Neuronal stem cell (in vitro differentiated cells): ENCODE measurements around the gene SMPD2.
"Not testable (repeated sequence)": the region's sequence is repeated elsewhere in the genome, so short reads cannot be mapped to it uniquely, and the experiment has no call there.

ENCODE experiments used
- DNase-seq: peaks from one replicate; pipeline ENCODE4 v3.0.0-alpha.2; 2013; ENCODE audit warnings: low spot score
- H2AFZ ChIP-seq: one replicate; pipeline ENCODE4 v1.6.1; 2013; ENCODE audit warnings: mild to moderate bottlenecking, low read length, inconsistent platforms
- H2AK5ac ChIP-seq: 2 replicates; pipeline ENCODE4 v1.6.1; 2013; ENCODE audit warnings: low read depth, mild to moderate bottlenecking, inconsistent platforms, low read length, moderate library complexity, mixed read lengths
- H2BK120ac ChIP-seq: 2 replicates; pipeline ENCODE4 v1.6.1; 2013; ENCODE audit warnings: low read depth, mild to moderate bottlenecking, inconsistent platforms, low read length, moderate library complexity, mixed read lengths
- H2BK12ac ChIP-seq: one replicate; pipeline ENCODE4 v1.6.1; 2013; ENCODE audit warnings: low read length, inconsistent platforms
- H2BK15ac ChIP-seq: 2 replicates; pipeline ENCODE4 v1.6.1; 2013; ENCODE audit warnings: mild to moderate bottlenecking, low read length, inconsistent platforms, mixed read lengths
- H2BK5ac ChIP-seq: one replicate; pipeline ENCODE4 v1.6.1; 2013; ENCODE audit warnings: inconsistent platforms, mild to moderate bottlenecking, low read length, moderate library complexity
- H3K14ac ChIP-seq: one replicate; pipeline ENCODE4 v1.6.1; 2013; ENCODE audit warnings: low read length, inconsistent platforms
- H3K18ac ChIP-seq: 2 replicates; pipeline ENCODE4 v1.6.1; 2013; ENCODE audit warnings: low read length, inconsistent platforms
- H3K23ac ChIP-seq: 2 replicates; pipeline ENCODE4 v1.6.1; 2013; ENCODE audit warnings: low read depth, mild to moderate bottlenecking, mixed read lengths, low read length, inconsistent platforms; ENCODE audit not compliant: poor library complexity
- H3K27ac ChIP-seq: replicated peaks from 3 replicates; pipeline ENCODE4 v1.5.1; 2013; ENCODE audit warnings: low read length, inconsistent platforms
- H3K27me3 ChIP-seq, 3 experiments: 2 replicates each; pipeline ENCODE4 v1.6.1; 2013; ENCODE audit warnings: low read length in 3 of 3, mild to moderate bottlenecking in 2 of 3, inconsistent platforms in 1 of 3, low read depth in 1 of 3, mixed read lengths in 1 of 3, moderate library complexity in 1 of 3; ENCODE audit not compliant: control insufficient read depth in 3 of 3, insufficient read depth in 3 of 3
- H3K36me3 ChIP-seq, 2 donors: replicated peaks in 1 of 2; 2 replicates each; pipeline ENCODE4 v1.6.1; 2013; ENCODE audit warnings: low read length in 2 of 2; ENCODE audit not compliant: control insufficient read depth in 2 of 2, insufficient read depth in 2 of 2
- H3K4ac ChIP-seq: 2 replicates; pipeline ENCODE4 v1.6.1; 2013; ENCODE audit warnings: inconsistent platforms, mild to moderate bottlenecking, low read length, moderate library complexity
- H3K4me1 ChIP-seq, 2 donors: 1 replicate in 1 of 2; 2 replicates in 1 of 2; pipeline ENCODE4 v1.6.1; 2013; ENCODE audit warnings: low read length in 2 of 2, low read depth in 1 of 2; ENCODE audit not compliant: control insufficient read depth in 2 of 2, insufficient read depth in 1 of 2
- H3K4me2 ChIP-seq: one replicate; pipeline ENCODE4 v1.6.1; 2013; ENCODE audit warnings: mild to moderate bottlenecking, low read length, inconsistent platforms; ENCODE audit not compliant: insufficient read depth, poor library complexity, severe bottlenecking
- H3K4me3 ChIP-seq, 2 donors: 2 replicates each; pipeline ENCODE4 v1.5.1; 2013; ENCODE audit warnings: low read length in 2 of 2, mild to moderate bottlenecking in 2 of 2, inconsistent platforms in 1 of 2, moderate library complexity in 1 of 2
- H3K79me1 ChIP-seq: one replicate; pipeline ENCODE4 v1.6.1; 2013; ENCODE audit warnings: low read depth, mild to moderate bottlenecking, inconsistent platforms, low read length, moderate library complexity
- H3K9ac ChIP-seq: one replicate; pipeline ENCODE4 v1.6.1; 2013; ENCODE audit warnings: mild to moderate bottlenecking, low read depth, low read length, inconsistent platforms; ENCODE audit not compliant: poor library complexity
- H3K9me3 ChIP-seq, 2 donors: replicated peaks in 1 of 2; 2 replicates each; pipeline versions ENCODE3 to v1.6.1; 2013; ENCODE audit warnings: low read length in 2 of 2, mild to moderate bottlenecking in 2 of 2, inconsistent platforms in 1 of 2, low read depth in 1 of 2, mixed read lengths in 1 of 2, moderate library complexity in 1 of 2; ENCODE audit not compliant: control insufficient read depth in 2 of 2, insufficient read depth in 1 of 2
- H4K8ac ChIP-seq: one replicate; pipeline ENCODE4 v1.6.1; 2013; ENCODE audit warnings: low read depth, mild to moderate bottlenecking, inconsistent platforms, low read length, moderate library complexity
- H4K91ac ChIP-seq: one replicate; pipeline ENCODE4 v1.6.1; 2013; ENCODE audit warnings: low read length, low read depth, mild to moderate bottlenecking, inconsistent platforms; ENCODE audit not compliant: poor library complexity
- WGBS, 2 donors: extraction: QIAGEN DNeasy Blood & Tissue Kit; methylation state at CpG; one replicate each; pipeline ENCODE4 v1.1.7; 2013; ENCODE audit warnings: missing lambda C conversion rate in 2 of 2, mixed read lengths in 1 of 2; ENCODE audit not compliant: insufficient read length in 2 of 2, insufficient replicate concordance in 1 of 2; ENCODE audit errors: extremely low coverage in 2 of 2; 5-methylcytosine and 5-hydroxymethylcytosine counted together

SMPD2 gene

DNA sequence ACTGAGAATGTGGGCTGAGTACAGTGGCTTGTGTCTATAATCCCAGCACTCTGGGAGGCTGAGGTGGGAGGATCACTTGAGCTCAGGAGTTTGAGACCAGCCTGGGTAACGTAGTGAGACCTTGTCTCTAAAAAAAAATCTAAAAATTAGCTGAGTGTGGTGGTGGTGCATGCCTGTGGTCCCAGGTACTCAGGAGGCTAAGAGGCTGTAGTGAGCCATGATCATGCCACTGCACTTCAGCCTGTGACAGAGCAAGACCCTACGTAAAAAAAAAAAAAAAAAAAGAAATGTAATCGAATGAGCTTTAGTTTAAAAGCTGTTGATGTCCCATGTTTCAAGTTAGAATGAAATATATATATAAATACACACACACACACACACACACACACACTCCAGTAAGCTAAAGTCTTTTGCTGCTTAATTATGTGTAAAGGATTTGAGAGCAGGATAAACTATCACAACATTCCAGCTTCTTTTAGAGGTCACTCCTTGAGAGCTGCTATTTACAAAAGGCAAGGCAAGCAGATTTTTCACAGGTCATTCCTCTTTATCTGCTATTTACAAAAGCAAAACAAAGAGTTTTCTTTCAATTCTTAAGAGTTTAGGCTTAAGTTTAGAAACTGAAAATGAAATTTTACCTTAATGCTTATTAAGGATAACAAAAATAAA is 19.8 kb downstream of the SMPD2 start:
- Histone ChIP-seq H3K23ac (no peak overlapping the region), H3K14ac (no peak overlapping the region), H3K27ac (no peak overlapping the region), H3K4me3 (no peak overlapping the region), H3K4ac (no peak overlapping the region), H2BK5ac (no peak overlapping the region), H3K18ac (no peak overlapping the region), H2BK15ac (no peak overlapping the region), H4K8ac (no peak overlapping the region), H3K9ac (no peak overlapping the region), H4K91ac (no peak overlapping the region), H3K36me3 (peaks cover 4 to 42% of the 10 kb centered on the region in 2 donors), H3K79me1 (no peaks in the 10 kb centered on the region), H2BK120ac (no peak overlapping the region), H3K4me2 (no peak overlapping the region), H3K9me3 (peaks cover 0 to 3% of the 10 kb centered on the region in 2 donors), H3K4me1 (peaks cover 3 to 7% of the 10 kb centered on the region in 2 donors), H3K27me3 (no peaks in the 10 kb centered on the region), H2BK12ac (no peak overlapping the region), H2AFZ (no peak overlapping the region), H2AK5ac (no peak overlapping the region)
- WGBS, 2 donors: no CpG with 5 or more reads among the region's 3 CpGs
- DNase-seq: no peak

DNA sequence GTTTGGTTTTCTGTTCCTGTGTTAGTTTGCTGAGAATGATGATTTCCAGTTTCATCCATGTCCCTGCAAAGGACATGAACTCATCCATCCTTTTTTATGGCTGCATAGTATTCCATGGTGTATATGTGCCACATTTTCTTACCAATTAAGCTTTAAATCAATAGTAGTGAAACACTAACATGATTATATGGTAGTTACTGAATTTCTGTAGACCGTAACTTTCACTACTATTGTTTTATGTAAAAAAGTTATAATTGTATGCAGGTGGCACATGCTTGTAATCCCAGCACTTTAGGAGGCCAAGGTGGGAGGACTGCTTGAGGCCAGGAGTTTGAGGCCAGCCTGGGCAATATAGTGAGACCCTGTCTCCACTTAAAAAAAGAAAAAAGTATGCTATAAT is 20.7 kb downstream of the SMPD2 start:
- not testable (repeated sequence) for H2BK5ac ChIP-seq, H3K4me2 ChIP-seq, H2BK120ac ChIP-seq, H2BK12ac ChIP-seq, DNase-seq, H3K14ac ChIP-seq, H3K79me1 ChIP-seq, H4K91ac ChIP-seq, H3K9ac ChIP-seq, H3K9me3 ChIP-seq, H2AFZ ChIP-seq, H3K18ac ChIP-seq, H3K23ac ChIP-seq, H3K4ac ChIP-seq, H3K4me1 ChIP-seq, H2BK15ac ChIP-seq, H4K8ac ChIP-seq, H3K27me3 ChIP-seq, H3K27ac ChIP-seq, H2AK5ac ChIP-seq, H3K4me3 ChIP-seq
- H3K36me3 ChIP-seq: peaks cover 11 to 52% of the 10 kb centered on the region in 2 donors
- no CpG with 5 or more reads among the region's 1 CpG for WGBS, 2 donors

DNA sequence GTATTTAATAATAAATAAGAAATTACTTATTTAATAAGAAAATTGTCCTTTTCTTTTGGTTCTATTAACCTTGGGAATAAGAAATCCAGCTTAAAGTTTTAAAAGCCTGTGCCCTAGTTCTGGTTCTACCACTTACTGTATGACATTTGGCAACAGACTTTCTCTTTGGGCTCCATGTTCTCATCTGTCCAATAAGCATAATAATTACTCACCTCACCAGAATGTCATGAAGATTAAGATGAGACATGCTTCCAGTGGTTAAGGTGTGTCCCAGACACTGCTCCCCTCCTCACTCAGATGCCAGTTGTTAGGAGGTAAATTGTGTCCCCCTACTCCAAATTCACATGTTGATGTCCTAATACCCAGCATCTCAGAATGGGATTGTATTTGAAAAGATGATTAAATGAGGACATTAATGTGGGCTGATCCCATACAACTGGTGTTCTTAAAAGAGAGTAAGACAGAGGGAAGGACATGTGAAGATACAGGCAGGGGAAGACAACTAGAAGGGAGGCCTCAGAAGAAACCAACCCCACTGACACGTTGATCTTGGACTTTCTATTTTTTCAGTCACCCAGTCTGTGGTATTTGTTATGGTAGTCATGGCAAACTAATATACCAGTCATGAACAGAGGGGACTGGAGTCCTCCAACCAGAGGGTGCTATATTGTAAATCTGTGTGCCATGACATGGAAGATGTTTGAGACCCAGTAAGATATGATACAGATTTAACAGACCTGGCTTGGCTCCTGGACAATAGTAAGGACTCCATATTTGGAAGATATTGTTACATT is 21.4 kb downstream of the SMPD2 start:
- no peak overlapping the region for H3K4me2 ChIP-seq
- H2BK15ac ChIP-seq: no peak overlapping the region
- no peak overlapping the region for H2BK12ac ChIP-seq
- no peak overlapping the region for H3K9ac ChIP-seq
- peaks cover 0 to 3% of the 10 kb centered on the region in 2 donors for H3K9me3 ChIP-seq
- H4K91ac ChIP-seq: no peak overlapping the region
- H2BK5ac ChIP-seq: no peak overlapping the region
- no peak overlapping the region for H3K23ac ChIP-seq
- H3K27ac ChIP-seq: no peak overlapping the region
- no CpG with 5 or more reads among the region's 1 CpG for WGBS, 2 donors
- peaks cover 14 to 59% of the 10 kb centered on the region in 2 donors for H3K36me3 ChIP-seq
- H3K14ac ChIP-seq: no peak overlapping the region
- H2AFZ ChIP-seq: no peak overlapping the region
- no peak for DNase-seq
- no peak overlapping the region for H3K18ac ChIP-seq
- peaks cover 2 to 3% of the 10 kb centered on the region in 2 donors for H3K4me1 ChIP-seq
- no peak overlapping the region for H3K4ac ChIP-seq
- H2AK5ac ChIP-seq: no peak overlapping the region
- no peaks in the 10 kb centered on the region for H3K79me1 ChIP-seq
- H3K4me3 ChIP-seq: no peak overlapping the region
- no peak overlapping the region for H4K8ac ChIP-seq
- H2BK120ac ChIP-seq: no peak overlapping the region
- no peaks in the 10 kb centered on the region for H3K27me3 ChIP-seq

DNA sequence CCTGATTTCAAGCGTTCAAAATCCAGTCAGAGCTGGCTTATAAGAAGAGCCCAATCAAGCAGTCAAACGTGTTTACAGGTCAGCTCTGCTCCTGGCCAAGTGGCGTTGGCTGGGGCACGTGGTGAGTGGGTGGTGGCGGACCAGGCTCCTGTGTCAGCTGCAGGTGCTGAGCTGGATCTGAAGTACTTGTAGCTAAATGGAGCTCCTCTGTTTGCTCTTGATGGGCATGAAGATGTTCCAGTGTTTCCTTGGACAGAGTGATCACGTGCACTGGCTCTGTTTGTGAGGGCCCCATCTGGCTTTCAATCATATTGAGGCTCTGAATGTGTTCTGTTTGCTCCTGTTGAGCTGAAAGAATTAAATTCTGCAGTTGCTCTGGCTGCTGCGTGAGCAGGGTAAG is 25.2 kb downstream of the SMPD2 start:
- Histone ChIP-seq H2BK15ac (no peak overlapping the region), H3K4me3 (no peak overlapping the region), H2BK120ac (no peak overlapping the region), H3K9ac (no peak overlapping the region), H2AK5ac (no peak overlapping the region), H3K79me1 (peaks cover 5% of the 10 kb centered on the region), H3K4me1 (no peaks in the 10 kb centered on the region), H3K9me3 (peaks cover 0 to 3% of the 10 kb centered on the region in 2 donors), H3K23ac (no peak overlapping the region), H2BK12ac (no peak overlapping the region), H4K91ac (no peak overlapping the region), H3K14ac (no peak overlapping the region), H3K27ac (no peak overlapping the region), H3K18ac (no peak overlapping the region), H3K4me2 (no peak overlapping the region), H4K8ac (no peak overlapping the region), H2BK5ac (no peak overlapping the region), H3K36me3 (peaks cover 30 to 97% of the 10 kb centered on the region in 2 donors), H3K4ac (no peak overlapping the region), H2AFZ (no peak overlapping the region), H3K27me3 (no peaks in the 10 kb centered on the region)
- DNase-seq: no peak
- WGBS, 2 donors: no CpG with 5 or more reads among the region's 7 CpGs
